GM12864 (cell line): ENCODE measurements around the gene ITGA2B.
"Not testable (repeated sequence)": the region's sequence is repeated elsewhere in the genome, so short reads cannot be mapped to it uniquely, and the experiment has no call there.

Source experiments
- DNase-seq: peaks from one replicate; pipeline ENCODE4 v3.0.0-alpha.2; 2011; ENCODE audit warnings: low read depth
- H3K4me3 ChIP-seq: 2 replicates; pipeline ENCODE4 v1.5.1; 2011; ENCODE audit warnings: mild to moderate bottlenecking, low read depth, low read length, control low read depth
- CTCF ChIP-seq: IDR thresholded peaks from 2 replicates; pipeline ENCODE4 v1.5.1; 2011; ENCODE audit warnings: low read depth, mild to moderate bottlenecking, moderate library complexity, low read length, control low read depth, inconsistent platforms; ENCODE audit errors: missing control alignments

Gene ITGA2B

GRCh38 chr17:44334315-44334714 is 55.1 kb downstream of the ITGA2B start:
- H3K4me3 ChIP-seq: no peak overlapping the region
- TF ChIP-seq CTCF: no peak
- no peak for DNase-seq

- TF ChIP-seq CTCF: no peak
- DNase-seq: no peak
- H3K4me3 ChIP-seq: no peak overlapping the region
These were observed 56.1 kb downstream of the ITGA2B start for GRCh38 chr17:44333371-44333770.

- TF ChIP-seq CTCF: peak; percentile 77
- H3K4me3 ChIP-seq: no peak overlapping the region
These were observed 58.1 kb downstream of the ITGA2B start for GRCh38 chr17:44331249-44331760.

GRCh38 chr17:44330263-44330662 is 59.2 kb downstream of the ITGA2B start:
- H3K4me3 ChIP-seq, DNase-seq: not testable (repeated sequence)

More at GRCh38 chr17:44331249-44331760, 58.1 kb downstream of the ITGA2B start:
- DNase-seq: no peak

- not testable (repeated sequence) for DNase-seq
These were observed 59.9 kb downstream of the ITGA2B start for GRCh38 chr17:44329516-44329915.

GRCh38 chr17:44327715-44328449 is 61.6 kb downstream of the ITGA2B start:
- DNase-seq: no peak
- no peak overlapping the region for H3K4me3 ChIP-seq
- no peak for TF ChIP-seq CTCF

More at GRCh38 chr17:44329516-44329915, 59.9 kb downstream of the ITGA2B start:
- not testable (repeated sequence) for H3K4me3 ChIP-seq

- peak; percentile 89 for DNase-seq
- no peak for TF ChIP-seq CTCF
- peak overlapping the region; percentile 53 for H3K4me3 ChIP-seq
These were observed 62.5 kb downstream of the ITGA2B start for GRCh38 chr17:44326861-44327444.
